HepG2 (cell line): Measurements from ENCODE around the gene FER1L5.

Experiments
- RBFOX2 ChIP-seq: fragments of 200-400 bp; formaldehyde crosslinking; IDR thresholded peaks from 2 replicates; pipeline ENCODE4 v1.6.1; 2017; ENCODE audit warnings: low read depth, mild to moderate bottlenecking, low read length
- ZNF501 ChIP-seq: sonication (generic); formaldehyde crosslinking; IDR thresholded peaks from 2 replicates; pipeline ENCODE4 v1.5.1; 2020; ENCODE audit warnings: mild to moderate bottlenecking, moderate library complexity, missing genetic modification reagents
- ZNF780A ChIP-seq: sonication (generic); formaldehyde crosslinking; IDR thresholded peaks from 2 replicates; pipeline ENCODE4 v1.8.0; 2022; ENCODE audit warnings: mild to moderate bottlenecking, missing genetic modification reagents, moderate library complexity
- TF ChIP-seq, protein P1 (sequence below): sonication (generic); formaldehyde crosslinking; IDR thresholded peaks from 2 replicates; pipeline ENCODE4 v1.5.0; 2020; ENCODE audit warnings: mild to moderate bottlenecking, missing genetic modification reagents, moderate library complexity

- TF ChIP-seq RBFOX2 (no peak), ZNF780A (CRISPR knock-in tag) (no peak), ZNF501 (CRISPR knock-in tag) (no peak)
- TF ChIP-seq, protein P1, sequence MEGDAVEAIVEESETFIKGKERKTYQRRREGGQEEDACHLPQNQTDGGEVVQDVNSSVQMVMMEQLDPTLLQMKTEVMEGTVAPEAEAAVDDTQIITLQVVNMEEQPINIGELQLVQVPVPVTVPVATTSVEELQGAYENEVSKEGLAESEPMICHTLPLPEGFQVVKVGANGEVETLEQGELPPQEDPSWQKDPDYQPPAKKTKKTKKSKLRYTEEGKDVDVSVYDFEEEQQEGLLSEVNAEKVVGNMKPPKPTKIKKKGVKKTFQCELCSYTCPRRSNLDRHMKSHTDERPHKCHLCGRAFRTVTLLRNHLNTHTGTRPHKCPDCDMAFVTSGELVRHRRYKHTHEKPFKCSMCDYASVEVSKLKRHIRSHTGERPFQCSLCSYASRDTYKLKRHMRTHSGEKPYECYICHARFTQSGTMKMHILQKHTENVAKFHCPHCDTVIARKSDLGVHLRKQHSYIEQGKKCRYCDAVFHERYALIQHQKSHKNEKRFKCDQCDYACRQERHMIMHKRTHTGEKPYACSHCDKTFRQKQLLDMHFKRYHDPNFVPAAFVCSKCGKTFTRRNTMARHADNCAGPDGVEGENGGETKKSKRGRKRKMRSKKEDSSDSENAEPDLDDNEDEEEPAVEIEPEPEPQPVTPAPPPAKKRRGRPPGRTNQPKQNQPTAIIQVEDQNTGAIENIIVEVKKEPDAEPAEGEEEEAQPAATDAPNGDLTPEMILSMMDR (CRISPR knock-in tag) = no peak
Measured at GRCh38 chr2:96747061-96747617, 104.6 kb downstream of the FER1L5 start.
